Activated CD4-positive, alpha-beta T cell treated with anti-CD3 and anti-CD28 coated beads, Interleukin-2, amount 10 ng/mL, durations not matched to agents 7 days and 5 days (primary cell): ENCODE measurements around the gene CACNA2D3. TPM values are rescaled to one million over a fixed set of nuclear protein-coding genes. Genes with fewer than 3 reads are reported as not detected.
"Not testable (repeated sequence)": the region's sequence is repeated elsewhere in the genome, so short reads cannot be mapped to it uniquely, and the experiment has no call there.

ENCODE experiments used
- CTCF ChIA-PET: fragments of 350-600 bp; sonication (Branson Sonifier 250); formaldehyde crosslinking; loops from one replicate; lab custom pipeline; 2021; ENCODE audit warnings: antibody characterized with exemption; lab: Charles Lee
- POLR2A ChIA-PET: fragments of 350-600 bp; sonication (Branson Sonifier 250); formaldehyde crosslinking; loops from one replicate; lab custom pipeline; 2021; ENCODE audit warnings: antibody characterized with exemption; lab: Charles Lee
- DNase-seq: peaks from one replicate; pipeline ENCODE4 v3.0.0-alpha.2; 2020
- H3K27ac Mint-ChIP-seq: one replicate; pipeline ENCODE4 v1.8.0; 2021; ENCODE audit warnings: mild to moderate bottlenecking, moderate library complexity, mixed read lengths
- H3K27me3 Mint-ChIP-seq: one replicate; pipeline ENCODE4 v1.8.0; 2021; ENCODE audit warnings: mixed read lengths
- H3K36me3 Mint-ChIP-seq: one replicate; pipeline ENCODE4 v1.8.0; 2021; ENCODE audit warnings: low read depth, mixed read lengths
- H3K4me1 Mint-ChIP-seq: one replicate; pipeline ENCODE4 v1.8.0; 2021; ENCODE audit warnings: mixed read lengths
- H3K4me3 Mint-ChIP-seq: one replicate; pipeline ENCODE4 v1.8.0; 2021; ENCODE audit warnings: mild to moderate bottlenecking, moderate library complexity, mixed read lengths
- H3K9me3 Mint-ChIP-seq: one replicate; pipeline ENCODE4 v1.8.0; 2021; ENCODE audit warnings: mixed read lengths
- total RNA-seq, 2 experiments: library from RNA; stranded (reverse); gene quantifications; one replicate each; pipeline ENCODE4 v1.2.3, GENCODE V29; 2021

The CACNA2D3 gene
- total RNA-seq, 2 experiments from 2014 or later = not detected

- Mint-ChIP-seq H3K27me3 (peaks cover 10% of the 10 kb centered on the region), H3K4me3 (no peak overlapping the region), H3K36me3 (no peaks in the 10 kb centered on the region), H3K27ac (no peak overlapping the region), H3K4me1 (no peaks in the 10 kb centered on the region), H3K9me3 (peaks cover under 1% of the 10 kb centered on the region)
- POLR2A ChIA-PET = no interaction called here
- CTCF ChIA-PET = no interaction called here
- DNase-seq = no peak
Observed at GRCh38 chr3:54633444-54634121, 511.2 kb downstream of the CACNA2D3 start.

- POLR2A ChIA-PET = no interaction called here
- Mint-ChIP-seq H3K27ac (no peak overlapping the region), H3K4me3 (no peak overlapping the region)
Observed at GRCh38 chr3:54634122-54634469, 511.7 kb downstream of the CACNA2D3 start.

GRCh38 chr3:54639790-54640372 is 517.5 kb downstream of the CACNA2D3 start:
- peaks cover 38% of the 10 kb centered on the region for H3K27me3 Mint-ChIP-seq
- H3K27ac Mint-ChIP-seq, POLR2A ChIA-PET: not testable (repeated sequence)

More at GRCh38 chr3:54634122-54634469, 511.7 kb downstream of the CACNA2D3 start:
- Mint-ChIP-seq H3K4me1 (no peaks in the 10 kb centered on the region), H3K27me3 (peaks cover 15% of the 10 kb centered on the region), H3K9me3 (no peaks in the 10 kb centered on the region), H3K36me3 (no peaks in the 10 kb centered on the region)
- CTCF ChIA-PET = no interaction called here
- no peak for DNase-seq

GRCh38 chr3:54641226-54642014 is 519.1 kb downstream of the CACNA2D3 start:
- H3K36me3 Mint-ChIP-seq = no peaks in the 10 kb centered on the region
- no peak overlapping the region for H3K4me3 Mint-ChIP-seq
- DNase-seq = no peak
- H3K27me3 Mint-ChIP-seq = peaks cover 38% of the 10 kb centered on the region
- H3K27ac Mint-ChIP-seq = no peak overlapping the region
- no peaks in the 10 kb centered on the region for H3K4me1 Mint-ChIP-seq
- ChIA-PET CTCF (no interaction called here), POLR2A (no interaction called here)
- peaks cover 4% of the 10 kb centered on the region for H3K9me3 Mint-ChIP-seq

More at GRCh38 chr3:54639790-54640372, 517.5 kb downstream of the CACNA2D3 start:
- DNase-seq, CTCF ChIA-PET, H3K9me3 Mint-ChIP-seq, H3K4me3 Mint-ChIP-seq, H3K4me1 Mint-ChIP-seq, H3K36me3 Mint-ChIP-seq: not testable (repeated sequence)

- Mint-ChIP-seq H3K27me3 (peaks cover 38% of the 10 kb centered on the region), H3K9me3 (peaks cover 4% of the 10 kb centered on the region), H3K4me1 (no peaks in the 10 kb centered on the region), H3K27ac (no peak overlapping the region), H3K4me3 (no peak overlapping the region), H3K36me3 (no peaks in the 10 kb centered on the region)
- no peak for DNase-seq
- POLR2A ChIA-PET = no interaction called here
- CTCF ChIA-PET = no interaction called here
Observed at GRCh38 chr3:54642147-54642546, 519.8 kb downstream of the CACNA2D3 start.

GRCh38 chr3:54647721-54648120 is 525.4 kb downstream of the CACNA2D3 start:
- Mint-ChIP-seq H3K9me3 (peaks cover 4% of the 10 kb centered on the region), H3K27ac (no peak overlapping the region), H3K4me3 (no peak overlapping the region), H3K4me1 (no peaks in the 10 kb centered on the region), H3K36me3 (no peaks in the 10 kb centered on the region), H3K27me3 (no peaks in the 10 kb centered on the region)
- ChIA-PET POLR2A (no interaction called here), CTCF (no interaction called here)
- DNase-seq = no peak

GRCh38 chr3:54649551-54649950 is 527.2 kb downstream of the CACNA2D3 start:
- Mint-ChIP-seq H3K9me3 (peaks cover 4% of the 10 kb centered on the region), H3K4me1 (no peaks in the 10 kb centered on the region), H3K27ac (no peak overlapping the region), H3K4me3 (no peak overlapping the region), H3K36me3 (no peaks in the 10 kb centered on the region), H3K27me3 (no peaks in the 10 kb centered on the region)
- DNase-seq = no peak
- POLR2A ChIA-PET = no interaction called here
- CTCF ChIA-PET = no interaction called here

GRCh38 chr3:54653456-54654195 is 531.3 kb downstream of the CACNA2D3 start:
- Mint-ChIP-seq H3K4me1 (no peaks in the 10 kb centered on the region), H3K9me3 (no peaks in the 10 kb centered on the region), H3K36me3 (no peaks in the 10 kb centered on the region), H3K4me3 (no peak overlapping the region), H3K27me3 (no peaks in the 10 kb centered on the region), H3K27ac (no peak overlapping the region)
- no peak for DNase-seq
- ChIA-PET CTCF (no interaction called here), POLR2A (no interaction called here)

- H3K9me3 Mint-ChIP-seq = no peaks in the 10 kb centered on the region
- no peaks in the 10 kb centered on the region for H3K4me1 Mint-ChIP-seq
- H3K27me3 Mint-ChIP-seq = no peaks in the 10 kb centered on the region
- POLR2A ChIA-PET = no interaction called here
- H3K27ac Mint-ChIP-seq = no peak overlapping the region
- no peak for DNase-seq
- CTCF ChIA-PET = no interaction called here
- no peak overlapping the region for H3K4me3 Mint-ChIP-seq
- H3K36me3 Mint-ChIP-seq = no peaks in the 10 kb centered on the region
Observed at GRCh38 chr3:54654776-54655175, 532.4 kb downstream of the CACNA2D3 start.

- H3K27ac Mint-ChIP-seq = no peak overlapping the region
- no peaks in the 10 kb centered on the region for H3K27me3 Mint-ChIP-seq
- DNase-seq = no peak
- ChIA-PET CTCF (no interaction called here), POLR2A (no interaction called here)
- H3K4me3 Mint-ChIP-seq = no peak overlapping the region
- no peaks in the 10 kb centered on the region for H3K36me3 Mint-ChIP-seq
- no peaks in the 10 kb centered on the region for H3K9me3 Mint-ChIP-seq
- H3K4me1 Mint-ChIP-seq = no peaks in the 10 kb centered on the region
Observed at GRCh38 chr3:54659347-54659746, 537.0 kb downstream of the CACNA2D3 start.

GRCh38 chr3:54660714-54661132 is 538.4 kb downstream of the CACNA2D3 start:
- no peaks in the 10 kb centered on the region for H3K9me3 Mint-ChIP-seq
- H3K27me3 Mint-ChIP-seq = no peaks in the 10 kb centered on the region
- ChIA-PET POLR2A (no interaction called here), CTCF (interaction anchor here (0.6 kb wide), 1 partner anchor 32 kb away, joined by 3 read pairs; no protein-coding TSS in a partner anchor)
- H3K4me3 Mint-ChIP-seq = no peak overlapping the region
- no peaks in the 10 kb centered on the region for H3K36me3 Mint-ChIP-seq
- no peaks in the 10 kb centered on the region for H3K4me1 Mint-ChIP-seq
- no peak for DNase-seq
- H3K27ac Mint-ChIP-seq = no peak overlapping the region

GRCh38 chr3:54661151-54661550 is 538.8 kb downstream of the CACNA2D3 start:
- ChIA-PET CTCF (no interaction called here), POLR2A (no interaction called here)
- Mint-ChIP-seq H3K27ac (no peak overlapping the region), H3K4me1 (no peaks in the 10 kb centered on the region), H3K36me3 (no peaks in the 10 kb centered on the region), H3K9me3 (no peaks in the 10 kb centered on the region), H3K4me3 (no peak overlapping the region), H3K27me3 (no peaks in the 10 kb centered on the region)
- no peak for DNase-seq
